Breast epithelium (tissue), 4 donors: ENCODE results near the gene MED20. TPM values are rescaled to one million over a fixed set of nuclear protein-coding genes. Genes with fewer than 3 reads are reported as not detected.

Source experiments
- DNase-seq, 2 donors: peaks; one replicate each; pipeline ENCODE4 v3.0.0-alpha.2; 2019; ENCODE audit warnings: low spot score in 2 of 2
- H3K27ac ChIP-seq, 2 donors: fragments of 200-600 bp; sonication (generic) in 1 of 2; one replicate each; pipeline ENCODE4 v1.5.1; 2016 to 2019; ENCODE audit warnings: mild to moderate bottlenecking in 1 of 2
- H3K27me3 ChIP-seq, 2 donors: fragments of 200-600 bp; sonication (generic) in 1 of 2; one replicate each; pipeline versions ENCODE4 v1.5.1 to v1.6.0; 2017 to 2019; ENCODE audit warnings: control low read depth in 1 of 2, mild to moderate bottlenecking in 1 of 2
- H3K36me3 ChIP-seq: fragments of 200-600 bp; one replicate; pipeline ENCODE4 v1.5.1; 2019
- H3K4me1 ChIP-seq, 2 donors: fragments of 200-600 bp; sonication (generic); one replicate each; pipeline ENCODE4 v1.5.1; 2016 to 2019; ENCODE audit warnings: control low read depth in 1 of 2
- H3K4me3 ChIP-seq, 3 donors: fragments of 200-600 bp; sonication (generic); 1 replicate in 2 of 3; 2 replicates in 1 of 3; pipeline ENCODE4 v1.5.1; 2016 to 2019; ENCODE audit warnings: mild to moderate bottlenecking in 3 of 3, moderate library complexity in 2 of 3
- H3K9me3 ChIP-seq, 2 donors: fragments of 200-600 bp; sonication (generic) in 1 of 2; one replicate each; pipeline ENCODE4 v1.5.1; 2016 to 2019; ENCODE audit warnings: control low read depth in 1 of 2
- POLR2A ChIP-seq: fragments of 450-650 bp; IDR thresholded peaks from one replicate; pipeline ENCODE4 v1.6.1; 2016; ENCODE audit warnings: antibody characterized with exemption, mild to moderate bottlenecking, moderate library complexity
- POLR2AphosphoS5 ChIP-seq, 3 donors: sonication (generic); formaldehyde crosslinking; IDR thresholded peaks; one replicate each; pipeline ENCODE4 v1.6.1; 2017; ENCODE audit warnings: antibody characterized with exemption in 3 of 3
- intact Hi-C: fragments of 100-400 bp; cut with DNase I; formaldehyde crosslinking; loops from one replicate; pipeline ENCODE4 v1.15.1; 2023; ENCODE audit warnings: low total_unique reads
- total RNA-seq, 3 donors: library from RNA; depleted of rRNA; stranded (reverse); fragments of >200 nt; gene quantifications; one replicate each; pipeline ENCODE4 v1.1.0, GENCODE V29; 2016
- TF ChIP-seq, protein P1 (sequence below), 3 donors: fragments of 450-650 bp; IDR thresholded peaks; one replicate each; pipeline ENCODE4 v1.5.1; 2016 to 2017; ENCODE audit warnings: antibody characterized with exemption in 3 of 3, mild to moderate bottlenecking in 3 of 3, moderate library complexity in 3 of 3

MED20 gene
- total RNA-seq, 3 donors from 2014 or later, result 9.8 to 16.5 (median 9.8) TPM

DNA sequence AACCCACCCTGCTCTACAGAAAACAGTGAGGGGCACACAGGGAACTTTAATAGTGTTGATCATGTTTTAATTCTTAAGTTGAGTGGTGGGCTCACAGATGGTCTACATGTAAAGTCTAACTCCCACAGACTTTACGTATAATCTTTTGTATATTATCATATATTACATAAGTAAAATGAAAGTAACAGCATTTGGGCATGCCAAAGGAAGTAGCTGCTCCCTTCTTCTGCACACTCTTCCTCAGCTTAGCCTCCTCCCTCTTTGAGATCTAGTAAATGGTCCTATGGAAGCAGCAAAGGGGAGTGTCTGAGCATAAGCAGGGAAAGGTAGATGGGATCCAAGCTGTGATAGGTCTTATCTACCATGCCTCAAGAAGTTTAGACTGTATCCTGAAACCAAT lies 11.2 kb downstream of the MED20 start:
- no peaks in the 10 kb centered on the region for H3K9me3 ChIP-seq
- H3K36me3 ChIP-seq, result no peaks in the 10 kb centered on the region
- H3K4me3 ChIP-seq, result no peak overlapping the region
- DNase-seq, result no peak
- H3K4me1 ChIP-seq, result no peaks in the 10 kb centered on the region
- intact Hi-C loops, result no loop called here
- TF ChIP-seq POLR2AphosphoS5 (IDR thresholded peaks at IDR 0.05), result no peak
- TF ChIP-seq, protein P1, sequence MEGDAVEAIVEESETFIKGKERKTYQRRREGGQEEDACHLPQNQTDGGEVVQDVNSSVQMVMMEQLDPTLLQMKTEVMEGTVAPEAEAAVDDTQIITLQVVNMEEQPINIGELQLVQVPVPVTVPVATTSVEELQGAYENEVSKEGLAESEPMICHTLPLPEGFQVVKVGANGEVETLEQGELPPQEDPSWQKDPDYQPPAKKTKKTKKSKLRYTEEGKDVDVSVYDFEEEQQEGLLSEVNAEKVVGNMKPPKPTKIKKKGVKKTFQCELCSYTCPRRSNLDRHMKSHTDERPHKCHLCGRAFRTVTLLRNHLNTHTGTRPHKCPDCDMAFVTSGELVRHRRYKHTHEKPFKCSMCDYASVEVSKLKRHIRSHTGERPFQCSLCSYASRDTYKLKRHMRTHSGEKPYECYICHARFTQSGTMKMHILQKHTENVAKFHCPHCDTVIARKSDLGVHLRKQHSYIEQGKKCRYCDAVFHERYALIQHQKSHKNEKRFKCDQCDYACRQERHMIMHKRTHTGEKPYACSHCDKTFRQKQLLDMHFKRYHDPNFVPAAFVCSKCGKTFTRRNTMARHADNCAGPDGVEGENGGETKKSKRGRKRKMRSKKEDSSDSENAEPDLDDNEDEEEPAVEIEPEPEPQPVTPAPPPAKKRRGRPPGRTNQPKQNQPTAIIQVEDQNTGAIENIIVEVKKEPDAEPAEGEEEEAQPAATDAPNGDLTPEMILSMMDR (IDR thresholded peaks at IDR 0.05), result no peak
- TF ChIP-seq POLR2A, result no peak
- H3K27me3 ChIP-seq, result no peaks in the 10 kb centered on the region
- no peak overlapping the region for H3K27ac ChIP-seq

DNA sequence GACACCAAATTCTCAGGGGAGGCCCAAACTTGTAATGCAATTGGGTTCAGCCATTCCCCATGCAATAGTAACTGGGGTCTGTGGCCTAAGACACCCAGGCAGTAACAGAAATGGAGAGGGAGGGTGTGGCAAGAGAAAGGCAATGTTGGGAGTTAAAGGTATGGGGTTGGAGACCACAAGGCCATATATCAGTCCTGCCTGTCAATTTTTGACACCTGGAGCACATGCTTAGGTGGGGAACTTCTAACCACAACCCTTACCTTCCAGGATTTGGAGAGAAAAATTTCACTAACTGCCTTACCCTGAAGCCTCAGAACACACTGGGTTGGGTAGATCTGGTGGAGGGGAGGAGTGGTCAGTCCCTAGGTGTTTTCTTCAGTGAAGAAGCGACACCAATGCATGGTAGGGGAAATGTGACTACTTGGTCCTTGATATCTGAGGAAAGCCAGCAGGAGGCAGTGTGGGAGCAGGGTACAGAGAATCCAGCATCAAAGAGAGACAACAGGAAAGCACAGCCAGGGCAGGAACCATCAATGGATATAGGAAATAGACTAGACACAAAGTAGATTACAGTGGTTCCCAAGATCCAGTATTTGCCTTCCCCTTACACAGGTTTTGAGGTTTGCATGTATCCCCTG lies 18.9 kb downstream of the MED20 start:
- Histone ChIP-seq H3K9me3 (no peaks in the 10 kb centered on the region), H3K27ac (no peak overlapping the region), H3K27me3 (no peaks in the 10 kb centered on the region), H3K36me3 (no peaks in the 10 kb centered on the region), H3K4me3 (no peak overlapping the region), H3K4me1 (no peaks in the 10 kb centered on the region)
- TF ChIP-seq, protein P1 (IDR thresholded peaks at IDR 0.05), result no peak
- no peak for TF ChIP-seq POLR2A
- no peak for TF ChIP-seq POLR2AphosphoS5 (IDR thresholded peaks at IDR 0.05)
- no peak for DNase-seq
- intact Hi-C loops, result no loop called here

DNA sequence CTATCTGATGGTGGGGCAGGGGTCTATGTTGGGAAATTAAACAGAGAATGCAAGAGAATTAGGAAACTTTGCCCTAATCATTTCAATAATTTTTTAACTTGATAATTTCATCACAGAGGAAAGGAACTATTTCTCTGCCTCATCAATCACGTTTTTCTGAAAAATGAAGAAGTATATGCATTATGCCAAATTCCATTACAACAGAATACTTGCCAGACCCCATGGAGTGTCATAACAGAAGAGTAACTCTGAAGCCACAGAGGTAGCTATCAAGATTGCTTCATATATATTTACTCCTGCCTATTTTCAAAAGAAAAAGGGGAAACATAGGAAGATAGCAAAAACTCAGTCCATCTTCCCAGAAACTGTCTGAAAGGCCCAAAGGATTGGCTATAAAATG lies 20.1 kb downstream of the MED20 start:
- no peaks in the 10 kb centered on the region for H3K27me3 ChIP-seq
- no peak for TF ChIP-seq POLR2A
- TF ChIP-seq, protein P1 (IDR thresholded peaks at IDR 0.05), result no peak
- no peak for TF ChIP-seq POLR2AphosphoS5 (IDR thresholded peaks at IDR 0.05)
- no peak overlapping the region for H3K4me3 ChIP-seq
- no peak for DNase-seq
- H3K4me1 ChIP-seq, result no peaks in the 10 kb centered on the region
- H3K36me3 ChIP-seq, result no peaks in the 10 kb centered on the region
- no peaks in the 10 kb centered on the region for H3K9me3 ChIP-seq
- H3K27ac ChIP-seq, result no peak overlapping the region
- intact Hi-C loops, result no loop called here

DNA sequence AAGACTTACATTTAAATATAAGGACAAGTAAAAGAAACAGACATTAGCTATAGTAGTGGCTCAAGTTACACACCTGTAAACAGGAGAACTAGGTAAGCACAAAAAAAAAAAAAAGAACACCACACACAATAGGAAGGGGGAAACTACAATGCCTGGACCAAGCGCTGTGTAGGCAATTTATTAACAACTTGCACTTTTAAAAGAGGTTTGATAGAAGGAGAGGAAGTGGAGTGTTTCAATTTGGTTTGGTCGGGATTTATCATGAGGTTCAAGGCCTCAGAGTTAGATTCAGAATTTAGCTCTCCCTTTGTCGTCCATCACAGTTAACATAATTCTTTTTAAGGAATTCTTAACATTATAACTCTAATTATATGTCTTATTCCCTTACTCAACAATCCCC lies 24.7 kb downstream of the MED20 start:
- H3K9me3 ChIP-seq, result no peaks in the 10 kb centered on the region
- TF ChIP-seq POLR2AphosphoS5 (IDR thresholded peaks at IDR 0.05) (no peak), POLR2A (no peak)
- TF ChIP-seq, protein P1 (IDR thresholded peaks at IDR 0.05), result no peak
- H3K4me3 ChIP-seq, result peak overlapping the region in 2 of 3 donors; percentile 77 to 78
- H3K4me1 ChIP-seq, result no peaks in the 10 kb centered on the region
- intact Hi-C loops, result no loop called here
- H3K27ac ChIP-seq, result peak overlapping the region in 1 of 2 donors; percentile 83
- no peaks in the 10 kb centered on the region for H3K36me3 ChIP-seq
- DNase-seq, result no peak
- no peaks in the 10 kb centered on the region for H3K27me3 ChIP-seq

DNA sequence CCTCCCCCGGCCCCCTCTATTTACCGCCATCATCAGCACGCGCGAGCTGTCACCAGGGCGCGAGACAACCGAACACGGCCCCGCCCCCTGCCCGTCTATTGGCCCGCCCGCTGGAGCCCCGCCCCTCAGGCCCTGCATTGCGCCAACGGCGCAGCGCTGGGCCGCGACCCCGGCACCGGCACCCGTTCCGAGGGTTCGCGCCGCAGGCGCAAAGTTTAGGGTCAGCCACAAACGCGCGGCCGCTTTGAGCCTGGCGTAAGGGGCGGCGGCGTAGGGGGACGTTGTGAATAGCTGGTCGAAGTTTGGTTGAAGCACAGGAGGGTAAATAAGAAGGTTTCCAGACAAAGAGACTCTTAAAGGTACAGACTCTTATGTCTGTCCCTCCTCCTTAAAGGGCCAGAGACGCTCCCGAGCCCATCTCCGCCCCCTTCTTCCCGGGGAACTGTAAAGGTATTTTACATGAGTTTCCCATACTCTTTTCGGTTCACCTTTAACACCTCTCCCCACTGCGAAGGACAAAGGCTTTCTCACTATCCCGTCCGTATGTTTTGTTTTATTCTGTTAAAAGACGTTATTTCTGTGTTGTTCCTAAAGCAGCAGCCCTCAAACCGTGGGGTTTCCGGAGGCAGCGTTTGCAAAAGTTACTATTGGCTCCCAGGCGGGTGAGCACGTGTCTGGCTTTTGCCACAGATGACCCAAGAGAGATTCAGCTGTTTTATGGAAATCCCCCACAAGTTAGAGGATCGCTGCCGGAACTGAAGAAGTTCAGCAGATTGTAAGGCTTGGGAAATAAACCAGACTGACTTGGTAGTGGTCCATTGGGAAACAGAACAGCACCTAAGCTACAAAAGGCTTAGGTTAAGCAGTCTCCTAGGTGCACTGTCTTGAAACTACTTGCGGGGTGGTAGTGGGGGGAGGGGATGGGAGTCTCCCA lies 25.4 kb downstream of the MED20 start, which contains the start of gene USP49:
Gene USP49 (minus strand): TSS at position 76 of the 934 bp plus-strand sequence. CDS start 88,392 bp downstream, outside the sequence.
- intact Hi-C loops, result no loop called here
- Histone ChIP-seq H3K36me3 (no peaks in the 10 kb centered on the region), H3K4me3 (peak within 1 kb of the TSS; percentile 76 to 78 (median 77)), H3K4me1 (no peaks in the 10 kb centered on the region), H3K9me3 (no peaks in the 10 kb centered on the region), H3K27me3 (no peaks in the 10 kb centered on the region), H3K27ac (peak within 1 kb of the TSS; percentile 81 to 83)
- TF ChIP-seq POLR2AphosphoS5 (IDR thresholded peaks at IDR 0.05), result peak in 2 of 3 donors; percentile 36 to 58
- TF ChIP-seq, protein P1 (IDR thresholded peaks at IDR 0.05), result no peak
- peak; percentile 74 to 80 for DNase-seq
